Astrocyte (in vitro differentiated cells and primary cell): Measurements from ENCODE around the gene PKM.

Experiments
- CTCF ChIP-seq: IDR thresholded peaks from 2 replicates; pipeline ENCODE4 v1.5.1; 2011; ENCODE audit warnings: low read depth, mild to moderate bottlenecking, inconsistent platforms, low read length, moderate library complexity; ENCODE audit not compliant: insufficient read depth
- EZH2 ChIP-seq: IDR thresholded peaks from 2 replicates; pipeline ENCODE4 v1.6.1; 2012; ENCODE audit warnings: mild to moderate bottlenecking, low read length, inconsistent platforms; ENCODE audit not compliant: insufficient read depth

DNA sequence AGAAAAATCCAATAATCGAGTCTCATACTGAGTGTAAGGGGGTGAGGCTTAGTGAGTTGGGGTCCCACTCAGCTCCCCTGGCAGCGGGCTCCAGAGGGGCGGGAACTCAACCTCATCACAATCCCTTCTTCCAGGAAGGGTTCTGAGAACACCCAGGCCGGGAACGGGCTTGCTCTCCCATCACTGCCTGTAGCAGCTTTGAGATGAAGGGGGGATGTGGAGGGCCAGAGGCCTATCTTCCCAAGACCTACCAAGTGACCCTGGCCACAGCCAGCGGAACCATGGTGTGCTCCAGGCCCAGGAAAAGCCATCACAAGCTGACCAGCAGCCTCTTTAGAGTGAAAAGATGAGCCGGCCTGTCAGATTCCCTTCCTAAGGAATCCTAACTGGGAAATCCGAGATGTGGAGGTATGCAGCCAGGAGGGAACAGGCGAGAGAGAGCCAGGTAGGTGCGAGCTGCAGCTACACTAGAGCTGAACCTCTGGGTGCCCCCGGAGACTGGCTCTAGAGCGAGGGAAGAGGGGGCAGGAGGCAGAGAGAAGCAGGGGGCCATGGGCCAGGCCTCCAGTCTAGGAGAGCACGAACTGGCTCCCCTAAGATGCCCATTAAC, 51.9 kb downstream of the PKM start:
- no peak for TF ChIP-seq EZH2
- TF ChIP-seq CTCF: no peak
